Dedifferentiated amniotic fluid mesenchymal stem cell (primary cell): ENCODE data around the gene TRAF3IP3.

Source experiments
- DNase-seq: peaks from one replicate; pipeline ENCODE4 v3.0.0-alpha.2; 2016; ENCODE audit errors: extremely low spot score

TRAF3IP3 gene

GRCh38 chr1:209755926-209756614 is at the start of gene TRAF3IP3:
TRAF3IP3 (plus strand) TSS chr1:209756053; CDS start chr1:209760040, 3,987 bp downstream.
- DNase-seq: no peak

GRCh38 chr1:209706622-209707021 is 49.2 kb upstream of the TRAF3IP3 start:
- DNase-seq: no peak

GRCh38 chr1:209707308-209707707 is 48.5 kb upstream of the TRAF3IP3 start:
- DNase-seq: no peak

GRCh38 chr1:209708297-209708696 is 47.6 kb upstream of the TRAF3IP3 start:
- no peak for DNase-seq

- no peak for DNase-seq
These were observed 45.8 kb upstream of the TRAF3IP3 start for GRCh38 chr1:209710093-209710492.

GRCh38 chr1:209710847-209711246 is 45.0 kb upstream of the TRAF3IP3 start:
- DNase-seq: no peak

- DNase-seq: no peak
These were observed 41.5 kb upstream of the TRAF3IP3 start for GRCh38 chr1:209714338-209714737.

GRCh38 chr1:209715314-209715713 is 40.5 kb upstream of the TRAF3IP3 start:
- no peak for DNase-seq

- DNase-seq: no peak
These were observed 38.0 kb upstream of the TRAF3IP3 start for GRCh38 chr1:209717818-209718217.

- DNase-seq: no peak
These were observed 35.5 kb upstream of the TRAF3IP3 start for GRCh38 chr1:209720326-209720725.

GRCh38 chr1:209720826-209721225 is 35.0 kb upstream of the TRAF3IP3 start:
- no peak for DNase-seq

GRCh38 chr1:209721323-209721722 is 34.5 kb upstream of the TRAF3IP3 start:
- DNase-seq: no peak

GRCh38 chr1:209723265-209723664 is 32.6 kb upstream of the TRAF3IP3 start:
- no peak for DNase-seq

- DNase-seq: no peak
These were observed 31.8 kb upstream of the TRAF3IP3 start for GRCh38 chr1:209723756-209724693.

GRCh38 chr1:209727286-209727685 is 28.6 kb upstream of the TRAF3IP3 start:
- DNase-seq: no peak

GRCh38 chr1:209727785-209728184 is 28.1 kb upstream of the TRAF3IP3 start:
- no peak for DNase-seq

GRCh38 chr1:209728466-209728865 is 27.4 kb upstream of the TRAF3IP3 start:
- no peak for DNase-seq

GRCh38 chr1:209729436-209729835 is 26.4 kb upstream of the TRAF3IP3 start:
- DNase-seq: no peak

GRCh38 chr1:209732725-209733124 is 23.1 kb upstream of the TRAF3IP3 start:
- no peak for DNase-seq

GRCh38 chr1:209733409-209734192 is 22.3 kb upstream of the TRAF3IP3 start:
- no peak for DNase-seq

- no peak for DNase-seq
These were observed 19.2 kb upstream of the TRAF3IP3 start for GRCh38 chr1:209736490-209737117.

- no peak for DNase-seq
These were observed 18.7 kb upstream of the TRAF3IP3 start for GRCh38 chr1:209737118-209737505.
